HepG2 (cell line): ENCODE results near the gene LIN28A. TPM values are rescaled to one million over a fixed set of nuclear protein-coding genes. Genes with fewer than 3 reads are reported as not detected.

ENCODE experiments used
- ATF1 ChIP-seq: IDR thresholded peaks from 2 replicates; pipeline ENCODE4 v1.6.1; 2016; ENCODE audit warnings: mild to moderate bottlenecking, control low read depth
- BATF2 ChIP-seq: sonication (generic); formaldehyde crosslinking; IDR thresholded peaks from 2 replicates; pipeline ENCODE4 v1.8.0; 2022; ENCODE audit warnings: mild to moderate bottlenecking, missing genetic modification reagents, moderate library complexity
- CCAR2 ChIP-seq: fragments of 200-400 bp; formaldehyde crosslinking; optimal IDR thresholded peaks from 2 replicates; pipeline ENCODE3; 2018; ENCODE audit warnings: low read depth, mild to moderate bottlenecking, low read length, moderate library complexity
- HOXA5 ChIP-seq: sonication (generic); formaldehyde crosslinking; IDR thresholded peaks from 2 replicates; pipeline ENCODE4 v1.4.0; 2020; ENCODE audit warnings: missing genetic modification reagents
- IRF1 ChIP-seq: sonication (generic); formaldehyde crosslinking; IDR thresholded peaks from 2 replicates; pipeline ENCODE4 v1.4.0; 2020; ENCODE audit warnings: low read depth, mild to moderate bottlenecking, missing genetic modification reagents
- KDM3A ChIP-seq: IDR thresholded peaks from 2 replicates; pipeline ENCODE4 v1.6.1; 2018; ENCODE audit warnings: low read depth, missing compliant biosample characterization
- MZF1 ChIP-seq: sonication (generic); formaldehyde crosslinking; IDR thresholded peaks from 2 replicates; pipeline ENCODE4 v1.8.1; 2023; ENCODE audit warnings: mild to moderate bottlenecking, missing genetic modification reagents, borderline replicate concordance
- NFATC3 ChIP-seq: sonication (generic); formaldehyde crosslinking; IDR thresholded peaks from 2 replicates; pipeline ENCODE4 v1.5.1; 2020; ENCODE audit warnings: mild to moderate bottlenecking, missing genetic modification reagents
- NFE2 ChIP-seq: sonication (generic); formaldehyde crosslinking; IDR thresholded peaks from 2 replicates; pipeline ENCODE4 v1.4.0; 2020; ENCODE audit warnings: missing genetic modification reagents
- PTBP1 ChIP-seq: fragments of 200-400 bp; formaldehyde crosslinking; IDR thresholded peaks from 2 replicates; pipeline ENCODE4 v1.6.1; 2018; ENCODE audit warnings: low read length, low read depth; ENCODE audit not compliant: poor library complexity, severe bottlenecking
- RFX1 ChIP-seq: fragments of 450-650 bp; IDR thresholded peaks from 2 replicates; pipeline ENCODE4 v1.6.1; 2017
- SALL1 ChIP-seq: sonication (generic); formaldehyde crosslinking; IDR thresholded peaks from 2 replicates; pipeline ENCODE4 v1.8.0; 2022; ENCODE audit warnings: mild to moderate bottlenecking, missing genetic modification reagents
- ZBTB8A ChIP-seq: sonication (generic); formaldehyde crosslinking; IDR thresholded peaks from 2 replicates; pipeline ENCODE4 v1.4.0; 2020; ENCODE audit warnings: mild to moderate bottlenecking, low read depth, missing genetic modification reagents, borderline replicate concordance
- ZNF101 ChIP-seq: sonication (generic); formaldehyde crosslinking; IDR thresholded peaks from 2 replicates; pipeline ENCODE4 v1.4.0; 2020; ENCODE audit warnings: mild to moderate bottlenecking, low read depth, missing genetic modification reagents, borderline replicate concordance
- ZNF274 ChIP-seq: sonication (generic); formaldehyde crosslinking; IDR thresholded peaks from 2 replicates; pipeline ENCODE4 v1.5.1; 2020; ENCODE audit warnings: mild to moderate bottlenecking, missing genetic modification reagents
- ZNF33A ChIP-seq: sonication (generic); formaldehyde crosslinking; IDR thresholded peaks from 2 replicates; pipeline ENCODE4 v1.5.1; 2020; ENCODE audit warnings: missing genetic modification reagents, mild to moderate bottlenecking, moderate library complexity, borderline replicate concordance
- ZNF350 ChIP-seq: sonication (generic); formaldehyde crosslinking; IDR thresholded peaks from 2 replicates; pipeline ENCODE4 v1.4.0; 2020; ENCODE audit warnings: mild to moderate bottlenecking, low read depth, missing genetic modification reagents, borderline replicate concordance
- ZNF496 ChIP-seq: sonication (generic); formaldehyde crosslinking; IDR thresholded peaks from 2 replicates; pipeline ENCODE4 v1.8.1; 2023; ENCODE audit warnings: mild to moderate bottlenecking, moderate library complexity, missing genetic modification reagents; ENCODE audit not compliant: insufficient replicate concordance
- ZNF724P ChIP-seq: sonication (generic); formaldehyde crosslinking; IDR thresholded peaks from 2 replicates; pipeline ENCODE4 v1.8.0; 2022; ENCODE audit warnings: missing genetic modification reagents, borderline replicate concordance
- ZNF790 ChIP-seq: sonication (generic); formaldehyde crosslinking; IDR thresholded peaks from 2 replicates; pipeline ENCODE4 v1.8.0; 2022; ENCODE audit warnings: missing genetic modification reagents, mild to moderate bottlenecking, borderline replicate concordance
- ZNF878 ChIP-seq: sonication (generic); formaldehyde crosslinking; IDR thresholded peaks from 2 replicates; pipeline ENCODE4 v1.8.1; 2023; ENCODE audit warnings: mild to moderate bottlenecking, missing genetic modification reagents, moderate library complexity
- ZUFSP ChIP-seq: sonication (generic); formaldehyde crosslinking; IDR thresholded peaks from 2 replicates; pipeline ENCODE4 v1.9.0; 2021; ENCODE audit warnings: missing genetic modification reagents, mild to moderate bottlenecking, borderline replicate concordance
- polyA plus RNA-seq, 8 experiments: library from polyadenylated mRNA; depleted of rRNA in 3 of 8; stranded (reverse) in 7 of 8; unstranded in 1 of 8; fragments of >200 nt; fragmentation: Illumina TruSeq in 4 of 8; extraction: Trizol in 4 of 8; gene quantifications; 2 replicates each; pipeline versions ENCODE4 v1.2.1 to v1.2.3, GENCODE V29; 2011 to 2016; ENCODE audit warnings: low read depth in 4 of 8, missing spikeins in 1 of 8, mixed read lengths in 1 of 8; ENCODE audit not compliant: insufficient read depth in 1 of 8
- total RNA-seq, 5 experiments: library from RNA; depleted of rRNA; stranded (reverse); fragments of >200 nt; fragmentation: Illumina TruSeq; extraction: Trizol; gene quantifications; 2 replicates each; pipeline ENCODE4 v1.2.3, GENCODE V29; 2016; ENCODE audit warnings: low read depth in 1 of 5
- TF ChIP-seq, protein P1 (sequence below): sonication (generic); formaldehyde crosslinking; IDR thresholded peaks from 2 replicates; pipeline ENCODE4 v1.4.0; 2020; ENCODE audit warnings: missing genetic modification reagents, borderline replicate concordance
- TF ChIP-seq, protein P2 (sequence below): IDR thresholded peaks from 2 replicates; pipeline ENCODE4 v1.6.1; 2012; ENCODE audit warnings: low read length, improper control_type of control experiment

LIN28A gene
- total and polyA plus RNA-seq, 2 of the 13 experiments (the other 11 are each of a cell fraction or from before 2014, with no cell fraction given) = not detected

- TF ChIP-seq ZNF790 = no peak
- no peak for TF ChIP-seq ZUFSP (CRISPR knock-in tag)
- TF ChIP-seq, protein P1, sequence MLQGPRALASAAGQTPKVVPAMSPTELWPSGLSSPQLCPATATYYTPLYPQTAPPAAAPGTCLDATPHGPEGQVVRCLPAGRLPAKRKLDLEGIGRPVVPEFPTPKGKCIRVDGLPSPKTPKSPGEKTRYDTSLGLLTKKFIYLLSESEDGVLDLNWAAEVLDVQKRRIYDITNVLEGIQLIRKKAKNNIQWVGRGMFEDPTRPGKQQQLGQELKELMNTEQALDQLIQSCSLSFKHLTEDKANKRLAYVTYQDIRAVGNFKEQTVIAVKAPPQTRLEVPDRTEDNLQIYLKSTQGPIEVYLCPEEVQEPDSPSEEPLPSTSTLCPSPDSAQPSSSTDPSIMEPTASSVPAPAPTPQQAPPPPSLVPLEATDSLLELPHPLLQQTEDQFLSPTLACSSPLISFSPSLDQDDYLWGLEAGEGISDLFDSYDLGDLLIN (CRISPR knock-in tag) = no peak
- no peak for TF ChIP-seq CCAR2
- 0 out of 2 replicates have a peak, but pooled peaks have one; percentile 77 for TF ChIP-seq ZNF878 (CRISPR knock-in tag)
- TF ChIP-seq KDM3A = peak; percentile 83
- no peak for TF ChIP-seq HOXA5
- TF ChIP-seq, protein P2, sequence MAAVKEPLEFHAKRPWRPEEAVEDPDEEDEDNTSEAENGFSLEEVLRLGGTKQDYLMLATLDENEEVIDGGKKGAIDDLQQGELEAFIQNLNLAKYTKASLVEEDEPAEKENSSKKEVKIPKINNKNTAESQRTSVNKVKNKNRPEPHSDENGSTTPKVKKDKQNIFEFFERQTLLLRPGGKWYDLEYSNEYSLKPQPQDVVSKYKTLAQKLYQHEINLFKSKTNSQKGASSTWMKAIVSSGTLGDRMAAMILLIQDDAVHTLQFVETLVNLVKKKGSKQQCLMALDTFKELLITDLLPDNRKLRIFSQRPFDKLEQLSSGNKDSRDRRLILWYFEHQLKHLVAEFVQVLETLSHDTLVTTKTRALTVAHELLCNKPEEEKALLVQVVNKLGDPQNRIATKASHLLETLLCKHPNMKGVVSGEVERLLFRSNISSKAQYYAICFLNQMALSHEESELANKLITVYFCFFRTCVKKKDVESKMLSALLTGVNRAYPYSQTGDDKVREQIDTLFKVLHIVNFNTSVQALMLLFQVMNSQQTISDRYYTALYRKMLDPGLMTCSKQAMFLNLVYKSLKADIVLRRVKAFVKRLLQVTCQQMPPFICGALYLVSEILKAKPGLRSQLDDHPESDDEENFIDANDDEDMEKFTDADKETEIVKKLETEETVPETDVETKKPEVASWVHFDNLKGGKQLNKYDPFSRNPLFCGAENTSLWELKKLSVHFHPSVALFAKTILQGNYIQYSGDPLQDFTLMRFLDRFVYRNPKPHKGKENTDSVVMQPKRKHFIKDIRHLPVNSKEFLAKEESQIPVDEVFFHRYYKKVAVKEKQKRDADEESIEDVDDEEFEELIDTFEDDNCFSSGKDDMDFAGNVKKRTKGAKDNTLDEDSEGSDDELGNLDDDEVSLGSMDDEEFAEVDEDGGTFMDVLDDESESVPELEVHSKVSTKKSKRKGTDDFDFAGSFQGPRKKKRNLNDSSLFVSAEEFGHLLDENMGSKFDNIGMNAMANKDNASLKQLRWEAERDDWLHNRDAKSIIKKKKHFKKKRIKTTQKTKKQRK = no peak
- no peak for TF ChIP-seq RFX1
- no peak for TF ChIP-seq ZNF274
- no peak for TF ChIP-seq NFE2 (CRISPR knock-in tag)
- no peak for TF ChIP-seq NFATC3 (CRISPR knock-in tag)
- TF ChIP-seq ATF1 (CRISPR knock-in tag) = no peak
- no peak for TF ChIP-seq ZNF101 (CRISPR knock-in tag)
- TF ChIP-seq ZNF496 (CRISPR knock-in tag) = no peak
- TF ChIP-seq SALL1 (CRISPR knock-in tag) = peak; percentile 98
- TF ChIP-seq PTBP1 = no peak
- no peak for TF ChIP-seq IRF1 (CRISPR knock-in tag)
- no peak for TF ChIP-seq MZF1 (CRISPR knock-in tag)
- no peak for TF ChIP-seq BATF2
- no peak for TF ChIP-seq ZNF724P (CRISPR knock-in tag)
- TF ChIP-seq ZBTB8A (CRISPR knock-in tag) = no peak
- peak; percentile 44; the same call in 1 of the 2 replicates for TF ChIP-seq ZNF33A (CRISPR knock-in tag)
- peak; percentile 46 for TF ChIP-seq ZNF350 (CRISPR knock-in tag)
Measured at GRCh38 chr1:26387447-26387846, 23.2 kb upstream of the LIN28A start (continued).
